ENCODE results near the gene MFAP2.

MFAP2 gene

GRCh38 chr1:16980473-16981268, at the start of gene MFAP2:
Gene MFAP2 (minus strand): TSS chr1:16980620. CDS start chr1:16978273, 2,347 bp downstream.
- H3K4me3 ChIP-seq (ENCODE audit: low read depth, low read length): peak within 1 kb of the TSS; percentile 38

GRCh38 chr1:17030206-17030605, 49.8 kb upstream of the MFAP2 start:
- H3K4me3 ChIP-seq (ENCODE audit: low read depth, low read length): no peak overlapping the region

GRCh38 chr1:17028662-17029188, 48.3 kb upstream of the MFAP2 start:
- no peak overlapping the region for H3K4me3 ChIP-seq (ENCODE audit: low read depth, low read length)

GRCh38 chr1:17027900-17028299, 47.5 kb upstream of the MFAP2 start:
- H3K4me3 ChIP-seq (ENCODE audit: low read depth, low read length): no peak overlapping the region

- no peak overlapping the region for H3K4me3 ChIP-seq (ENCODE audit: low read depth, low read length)
Measured at GRCh38 chr1:17027403-17027802, 47.0 kb upstream of the MFAP2 start.

- H3K4me3 ChIP-seq (ENCODE audit: low read depth, low read length): no peak overlapping the region
Measured at GRCh38 chr1:17024721-17025120, 44.3 kb upstream of the MFAP2 start.

GRCh38 chr1:17023573-17023972, 43.2 kb upstream of the MFAP2 start:
- H3K4me3 ChIP-seq (ENCODE audit: low read depth, low read length): no peak overlapping the region

- H3K4me3 ChIP-seq (ENCODE audit: low read depth, low read length): no peak overlapping the region
Measured at GRCh38 chr1:17023102-17023501, 42.7 kb upstream of the MFAP2 start.

GRCh38 chr1:17021896-17022295, 41.5 kb upstream of the MFAP2 start:
- H3K4me3 ChIP-seq (ENCODE audit: low read depth, low read length): no peak overlapping the region

- no peak overlapping the region for H3K4me3 ChIP-seq (ENCODE audit: low read depth, low read length)
Measured at GRCh38 chr1:17020502-17020901, 40.1 kb upstream of the MFAP2 start.

GRCh38 chr1:17018849-17019248, 38.4 kb upstream of the MFAP2 start:
- no peak overlapping the region for H3K4me3 ChIP-seq (ENCODE audit: low read depth, low read length)

- H3K4me3 ChIP-seq (ENCODE audit: low read depth, low read length): no peak overlapping the region
Measured at GRCh38 chr1:17017435-17017834, 37.0 kb upstream of the MFAP2 start.

GRCh38 chr1:17016317-17016661, 35.9 kb upstream of the MFAP2 start:
- H3K4me3 ChIP-seq (ENCODE audit: low read depth, low read length): no peak overlapping the region

- no peak overlapping the region for H3K4me3 ChIP-seq (ENCODE audit: low read depth, low read length)
Measured at GRCh38 chr1:17014671-17015567, 34.5 kb upstream of the MFAP2 start.

- H3K4me3 ChIP-seq (ENCODE audit: low read depth, low read length): no peak overlapping the region
Measured at GRCh38 chr1:17013491-17014320, 33.3 kb upstream of the MFAP2 start.

GRCh38 chr1:17012775-17013490, 32.5 kb upstream of the MFAP2 start:
- no peak overlapping the region for H3K4me3 ChIP-seq (ENCODE audit: low read depth, low read length)

GRCh38 chr1:17011439-17012307, 31.3 kb upstream of the MFAP2 start, which contains the start of gene ATP13A2:
Gene ATP13A2 (minus strand): TSS chr1:17011928. CDS start chr1:17011738, 190 bp downstream.
- peak within 1 kb of the TSS; percentile 68 for H3K4me3 ChIP-seq (ENCODE audit: low read depth, low read length)

- H3K4me3 ChIP-seq (ENCODE audit: low read depth, low read length): peak overlapping the region; percentile 68
Measured at GRCh38 chr1:17011092-17011438, 30.6 kb upstream of the MFAP2 start.

GRCh38 chr1:17009706-17010105, 29.3 kb upstream of the MFAP2 start:
- no peak overlapping the region for H3K4me3 ChIP-seq (ENCODE audit: low read depth, low read length)

All from iPS-11a (cell line).